ENCODE measurements around the gene KNCN.

Gene KNCN

DNA sequence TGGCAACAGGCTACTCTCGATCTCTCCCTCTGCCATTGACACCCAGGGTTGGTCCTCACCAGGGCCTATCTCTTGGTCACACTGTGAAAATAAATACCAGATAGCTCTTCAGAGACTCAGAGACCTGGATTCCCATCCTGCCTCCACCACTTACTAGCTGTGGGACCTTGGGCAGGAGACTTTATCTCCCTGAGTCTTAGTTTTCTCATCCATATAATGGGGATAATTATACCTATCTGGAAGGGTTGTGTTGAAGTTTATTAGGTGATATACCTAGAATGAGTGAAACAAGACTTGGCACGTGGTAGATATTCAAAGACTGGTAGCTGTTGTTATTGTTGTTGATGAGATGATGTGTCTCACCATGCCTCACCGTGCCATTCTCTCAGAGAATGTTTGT, 54.4 kb downstream of the KNCN start:
- no peak overlapping the region for H2BK120ac ChIP-seq (ENCODE audit: low read depth, low read length)
- no peak overlapping the region for H2AK5ac ChIP-seq (ENCODE audit: low read depth, low read length)
- no peaks in the 10 kb centered on the region for H3K79me1 ChIP-seq (ENCODE audit: low read depth, low read length)
- H2AFZ ChIP-seq (ENCODE audit: low read length), result no peak overlapping the region
- peaks cover 0 to 3% of the 10 kb centered on the region in 2 donors for H3K4me1 ChIP-seq (ENCODE audit: control insufficient read depth in 2 of 2, insufficient read depth in 1 of 2, low read depth in 1 of 2, low read length in 2 of 2)
- no peak overlapping the region for H4K91ac ChIP-seq (ENCODE audit: low read depth, low read length, poor library complexity)
- no peak overlapping the region for H3K4me2 ChIP-seq (ENCODE audit: insufficient read depth, low read length, poor library complexity, severe bottlenecking)
- no peak overlapping the region for H3K27ac ChIP-seq (replicated peaks; ENCODE audit: low read length)
- peaks cover 16 to 93% (median 44%) of the 10 kb centered on the region in 3 experiments for H3K27me3 ChIP-seq (ENCODE audit: control insufficient read depth in 3 of 3, insufficient read depth in 3 of 3, low read depth in 1 of 3, low read length in 3 of 3)
- no CpG with 5 or more reads among the region's 3 CpGs for WGBS, 2 donors (ENCODE audit: extremely low coverage in 2 of 2, insufficient read length in 2 of 2, insufficient replicate concordance in 1 of 2)
- no peak overlapping the region for H2BK12ac ChIP-seq (ENCODE audit: low read length)
- H3K23ac ChIP-seq (ENCODE audit: low read depth, low read length, poor library complexity), result no peak overlapping the region
- no peak overlapping the region for H3K18ac ChIP-seq (ENCODE audit: low read length)
- no peak for DNase-seq (ENCODE audit: low spot score)
- H3K9ac ChIP-seq (ENCODE audit: low read depth, low read length, poor library complexity), result no peak overlapping the region
- H3K9me3 ChIP-seq (replicated peaks in 1 of 2; ENCODE audit: control insufficient read depth in 2 of 2, insufficient read depth in 1 of 2, low read depth in 1 of 2, low read length in 2 of 2), result no peaks in the 10 kb centered on the region
- no peak overlapping the region for H3K14ac ChIP-seq (ENCODE audit: low read length)
- no peaks in the 10 kb centered on the region for H3K36me3 ChIP-seq (replicated peaks in 1 of 2; ENCODE audit: control insufficient read depth in 2 of 2, insufficient read depth in 2 of 2, low read length in 2 of 2)
- no peak overlapping the region for H2BK5ac ChIP-seq (ENCODE audit: low read length)
- H3K4me3 ChIP-seq (ENCODE audit: low read length in 2 of 2), result no peak overlapping the region
- H3K4ac ChIP-seq (ENCODE audit: low read length), result no peak overlapping the region
- H2BK15ac ChIP-seq (ENCODE audit: low read length), result no peak overlapping the region
- H4K8ac ChIP-seq (ENCODE audit: low read depth, low read length), result no peak overlapping the region

DNA sequence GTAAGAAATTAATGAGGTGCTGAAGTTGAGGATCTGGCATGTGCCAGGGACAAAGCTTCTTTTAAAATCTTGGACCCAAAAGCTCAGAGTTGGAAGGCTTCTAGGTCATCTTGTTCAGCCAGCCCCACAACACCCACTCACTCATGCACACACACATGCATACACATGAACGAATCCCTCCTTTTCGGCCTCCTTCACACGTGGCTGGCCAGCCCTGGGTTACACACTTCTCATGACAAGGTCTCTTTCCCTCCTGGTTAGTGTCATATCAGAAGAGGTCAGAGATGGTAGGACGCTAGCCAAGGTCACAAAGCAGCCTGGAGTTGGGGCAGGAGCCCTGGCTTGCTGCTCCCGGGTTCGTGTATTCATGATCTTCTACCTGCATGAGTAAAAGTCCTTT, 54.9 kb downstream of the KNCN start:
- Histone ChIP-seq H3K18ac (ENCODE audit: low read length) (no peak overlapping the region), H4K91ac (ENCODE audit: low read depth, low read length, poor library complexity) (no peak overlapping the region), H2AK5ac (ENCODE audit: low read depth, low read length) (no peak overlapping the region), H3K79me1 (ENCODE audit: low read depth, low read length) (no peaks in the 10 kb centered on the region), H3K9ac (ENCODE audit: low read depth, low read length, poor library complexity) (no peak overlapping the region), H3K4ac (ENCODE audit: low read length) (no peak overlapping the region), H3K27ac (replicated peaks; ENCODE audit: low read length) (no peak overlapping the region), H3K4me3 (ENCODE audit: low read length in 2 of 2) (no peak overlapping the region), H2AFZ (ENCODE audit: low read length) (no peak overlapping the region), H2BK120ac (ENCODE audit: low read depth, low read length) (no peak overlapping the region), H4K8ac (ENCODE audit: low read depth, low read length) (no peak overlapping the region), H3K9me3 (replicated peaks in 1 of 2; ENCODE audit: control insufficient read depth in 2 of 2, insufficient read depth in 1 of 2, low read depth in 1 of 2, low read length in 2 of 2) (no peaks in the 10 kb centered on the region), H3K23ac (ENCODE audit: low read depth, low read length, poor library complexity) (no peak overlapping the region), H2BK5ac (ENCODE audit: low read length) (no peak overlapping the region), H2BK15ac (ENCODE audit: low read length) (no peak overlapping the region), H3K4me2 (ENCODE audit: insufficient read depth, low read length, poor library complexity, severe bottlenecking) (no peak overlapping the region), H3K36me3 (replicated peaks in 1 of 2; ENCODE audit: control insufficient read depth in 2 of 2, insufficient read depth in 2 of 2, low read length in 2 of 2) (no peaks in the 10 kb centered on the region), H2BK12ac (ENCODE audit: low read length) (no peak overlapping the region), H3K4me1 (ENCODE audit: control insufficient read depth in 2 of 2, insufficient read depth in 1 of 2, low read depth in 1 of 2, low read length in 2 of 2) (peaks cover 0 to 3% of the 10 kb centered on the region in 2 donors), H3K27me3 (ENCODE audit: control insufficient read depth in 3 of 3, insufficient read depth in 3 of 3, low read depth in 1 of 3, low read length in 3 of 3) (peaks cover 21 to 94% (median 48%) of the 10 kb centered on the region in 3 experiments), H3K14ac (ENCODE audit: low read length) (no peak overlapping the region)
- no peak for DNase-seq (ENCODE audit: low spot score)
- no CpG with 5 or more reads among the region's 6 CpGs for WGBS, 2 donors (ENCODE audit: extremely low coverage in 2 of 2, insufficient read length in 2 of 2, insufficient replicate concordance in 1 of 2)

DNA sequence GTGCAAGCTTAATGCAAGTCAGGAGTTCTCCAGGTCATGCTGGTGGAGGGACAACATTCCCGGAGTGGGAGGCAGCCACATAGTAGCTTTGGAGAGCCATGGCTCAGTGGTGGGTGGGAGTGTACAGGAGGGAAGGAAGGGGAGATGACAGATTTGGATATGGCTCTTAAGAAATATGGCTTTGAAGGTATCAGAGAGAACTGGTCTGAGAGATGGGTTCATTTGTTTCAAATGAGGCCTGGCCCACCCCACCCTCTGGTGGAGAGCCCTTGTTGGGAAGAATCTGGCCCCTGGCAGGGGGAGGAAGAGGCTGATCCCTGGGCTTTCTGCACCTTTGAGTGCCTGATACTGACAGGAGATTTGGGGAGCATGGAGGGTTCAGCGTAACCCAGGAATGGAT, 55.7 kb downstream of the KNCN start:
- Histone ChIP-seq H3K23ac (ENCODE audit: low read depth, low read length, poor library complexity) (no peak overlapping the region), H3K9ac (ENCODE audit: low read depth, low read length, poor library complexity) (no peak overlapping the region), H2BK120ac (ENCODE audit: low read depth, low read length) (no peak overlapping the region)

More for the DNA sequence above, 55.7 kb downstream of the KNCN start:
- H3K4me2 ChIP-seq (ENCODE audit: insufficient read depth, low read length, poor library complexity, severe bottlenecking), result no peak overlapping the region
- no peak overlapping the region for H2AK5ac ChIP-seq (ENCODE audit: low read depth, low read length)
- H3K18ac ChIP-seq (ENCODE audit: low read length), result no peak overlapping the region
- H2BK5ac ChIP-seq (ENCODE audit: low read length), result no peak overlapping the region
- H2AFZ ChIP-seq (ENCODE audit: low read length), result no peak overlapping the region
- no peaks in the 10 kb centered on the region for H3K9me3 ChIP-seq (replicated peaks in 1 of 2; ENCODE audit: control insufficient read depth in 2 of 2, insufficient read depth in 1 of 2, low read depth in 1 of 2, low read length in 2 of 2)
- H3K14ac ChIP-seq (ENCODE audit: low read length), result no peak overlapping the region
- peaks cover 28 to 95% (median 55%) of the 10 kb centered on the region in 3 experiments for H3K27me3 ChIP-seq (ENCODE audit: control insufficient read depth in 3 of 3, insufficient read depth in 3 of 3, low read depth in 1 of 3, low read length in 3 of 3)
- no peak overlapping the region for H2BK15ac ChIP-seq (ENCODE audit: low read length)
- no peak overlapping the region for H4K91ac ChIP-seq (ENCODE audit: low read depth, low read length, poor library complexity)
- peaks cover 0 to 3% of the 10 kb centered on the region in 2 donors for H3K4me1 ChIP-seq (ENCODE audit: control insufficient read depth in 2 of 2, insufficient read depth in 1 of 2, low read depth in 1 of 2, low read length in 2 of 2)
- no peaks in the 10 kb centered on the region for H3K79me1 ChIP-seq (ENCODE audit: low read depth, low read length)
- no peak overlapping the region for H3K4me3 ChIP-seq (ENCODE audit: low read length in 2 of 2)
- no peak overlapping the region for H3K4ac ChIP-seq (ENCODE audit: low read length)
- no peak overlapping the region for H2BK12ac ChIP-seq (ENCODE audit: low read length)
- H3K36me3 ChIP-seq (replicated peaks in 1 of 2; ENCODE audit: control insufficient read depth in 2 of 2, insufficient read depth in 2 of 2, low read length in 2 of 2), result no peaks in the 10 kb centered on the region
- no CpG with 5 or more reads among the region's 2 CpGs for WGBS, 2 donors (ENCODE audit: extremely low coverage in 2 of 2, insufficient read length in 2 of 2, insufficient replicate concordance in 1 of 2)
- no peak for DNase-seq (ENCODE audit: low spot score)
- H4K8ac ChIP-seq (ENCODE audit: low read depth, low read length), result no peak overlapping the region
- no peak overlapping the region for H3K27ac ChIP-seq (replicated peaks; ENCODE audit: low read length)
